H1 (cell line): Measurements from ENCODE around the gene PGA5. TPM values are rescaled to one million over a fixed set of nuclear protein-coding genes. Genes with fewer than 3 reads are reported as not detected.
"Not testable (repeated sequence)": the region's sequence is repeated elsewhere in the genome, so short reads cannot be mapped to it uniquely, and the experiment has no call there.

Experiments
- CTCF ChIA-PET: fragments of 300-600 bp; sonication (Branson Sonifier 250); formaldehyde crosslinking; loops from one replicate; lab custom pipeline; 2021; ENCODE audit not compliant: partially characterized antibody; lab: Charles Lee
- POLR2A ChIA-PET: fragments of 300-600 bp; sonication (Branson Sonifier 250); formaldehyde crosslinking; loops from one replicate; lab custom pipeline; 2021; ENCODE audit warnings: inconsistent platforms; ENCODE audit not compliant: partially characterized antibody; lab: Charles Lee
- DNase-seq, 2 experiments: peaks; one replicate each; pipeline versions ENCODE4 v3.0.0 to v3.0.0-alpha.2; 2010 to 2022; ENCODE audit warnings: low spot score in 2 of 2, low read depth in 1 of 2, mixed read lengths in 1 of 2
- FAIRE-seq: peaks from 2 replicates; lab custom pipeline; 2011; peaks lifted over from hg19 to GRCh38; lab: Jason Lieb, UNC
- H2AFZ ChIP-seq: 2 replicates; pipeline ENCODE4 v1.8.1; 2012; ENCODE audit warnings: low read length, inconsistent platforms
- H2AK5ac ChIP-seq: 2 replicates; pipeline ENCODE4 v1.6.1; 2013; ENCODE audit warnings: low read depth, low read length
- H2BK120ac ChIP-seq: replicated peaks from 2 replicates; pipeline ENCODE3; 2013; ENCODE audit warnings: low read depth, low read length, inconsistent platforms
- H2BK12ac ChIP-seq: 2 replicates; pipeline ENCODE4 v1.6.1; 2013; ENCODE audit warnings: low read depth, low read length
- H2BK15ac ChIP-seq: 2 replicates; pipeline ENCODE4 v1.6.1; 2013; ENCODE audit warnings: low read length
- H2BK20ac ChIP-seq: 2 replicates; pipeline ENCODE4 v1.6.1; 2013; ENCODE audit warnings: low read length
- H2BK5ac ChIP-seq: 2 replicates; pipeline ENCODE4 v1.6.1; 2013; ENCODE audit warnings: low read depth, low read length
- H3K14ac ChIP-seq: 2 replicates; pipeline ENCODE4 v1.6.1; 2013; ENCODE audit warnings: inconsistent platforms; ENCODE audit not compliant: insufficient read length
- H3K18ac ChIP-seq: 2 replicates; pipeline ENCODE4 v1.6.1; 2013; ENCODE audit warnings: low read length; ENCODE audit errors: extremely low read depth
- H3K23ac ChIP-seq: 2 replicates; pipeline ENCODE4 v1.6.1; 2013; ENCODE audit warnings: inconsistent platforms; ENCODE audit not compliant: insufficient read length
- H3K23me2 ChIP-seq: 2 replicates; pipeline ENCODE4 v1.6.1; 2013; ENCODE audit warnings: low read depth, low read length
- H3K27ac ChIP-seq: 2 replicates; pipeline ENCODE4 v1.6.1; 2011; ENCODE audit warnings: low read depth, low read length, inconsistent platforms
- H3K27me3 ChIP-seq, 4 experiments: replicated peaks in 1 of 4; 1 replicate in 1 of 4; 2 replicates in 3 of 4; pipeline versions ENCODE4 v1.6.1 to v1.8.1; 2011 to 2013; ENCODE audit warnings: low read length in 3 of 4, mild to moderate bottlenecking in 3 of 4, inconsistent platforms in 2 of 4, mixed read lengths in 2 of 4, moderate library complexity in 1 of 4; ENCODE audit not compliant: control insufficient read depth in 3 of 4, insufficient read depth in 3 of 4; ENCODE audit errors: extremely low read depth in 1 of 4
- H3K36me3 ChIP-seq, 4 experiments: 2 replicates each; pipeline versions ENCODE4 v1.6.1 to v1.8.1; 2011 to 2013; ENCODE audit warnings: mild to moderate bottlenecking in 4 of 4, low read length in 3 of 4, moderate library complexity in 2 of 4, control low read depth in 1 of 4, inconsistent platforms in 1 of 4; ENCODE audit not compliant: insufficient read depth in 4 of 4, control insufficient read depth in 2 of 4
- H3K4ac ChIP-seq: replicated peaks from 2 replicates; pipeline ENCODE3; 2013; ENCODE audit warnings: low read length, low read depth, mixed read lengths, inconsistent platforms; ENCODE audit not compliant: insufficient read length
- H3K4me1 ChIP-seq, 4 experiments: replicated peaks in 1 of 4; 1 replicate in 1 of 4; 2 replicates in 3 of 4; pipeline versions ENCODE4 v1.6.1 to v1.8.1; 2011 to 2013; ENCODE audit warnings: low read length in 3 of 4, inconsistent platforms in 2 of 4, mixed read lengths in 1 of 4; ENCODE audit not compliant: insufficient read depth in 4 of 4, control insufficient read depth in 3 of 4
- H3K4me2 ChIP-seq, 2 experiments: 2 replicates each; pipeline versions ENCODE4 v1.6.1 to v1.8.1; 2011 to 2013; ENCODE audit warnings: low read depth in 2 of 2, low read length in 2 of 2, control low read depth in 1 of 2, inconsistent platforms in 1 of 2, mild to moderate bottlenecking in 1 of 2; ENCODE audit not compliant: insufficient read depth in 1 of 2
- H3K4me3 ChIP-seq, 4 experiments: fragments of 200-600, 300-600 bp in 1 of 4; sonication (generic), shearing (Covaris generic), sonication (Bioruptor Twin) in 1 of 4; 2 replicates each; pipeline versions ENCODE4 v1.5.1 to v1.8.1; 2011 to 2016; ENCODE audit warnings: low read length in 4 of 4, low read depth in 3 of 4, control low read depth in 2 of 4, inconsistent platforms in 2 of 4, mild to moderate bottlenecking in 2 of 4, mixed read lengths in 1 of 4, moderate library complexity in 1 of 4; ENCODE audit not compliant: insufficient read depth in 2 of 4; ENCODE audit errors: extremely low read depth in 1 of 4
- H3K56ac ChIP-seq: replicated peaks from 2 replicates; pipeline ENCODE3; 2013; ENCODE audit warnings: low read depth, mild to moderate bottlenecking, mixed read lengths, low read length, inconsistent platforms; ENCODE audit not compliant: insufficient read length
- H3K79me1 ChIP-seq: 2 replicates; pipeline ENCODE4 v1.6.1; 2013; ENCODE audit warnings: low read depth, low read length, control low read depth
- H3K79me2 ChIP-seq, 2 experiments: 2 replicates each; pipeline versions ENCODE4 v1.6.1 to v1.8.1; 2012 to 2013; ENCODE audit warnings: low read length in 2 of 2, mild to moderate bottlenecking in 2 of 2, inconsistent platforms in 1 of 2; ENCODE audit not compliant: insufficient read depth in 2 of 2, control insufficient read depth in 1 of 2
- H3K9ac ChIP-seq, 4 experiments: replicated peaks in 1 of 4; 1 replicate in 1 of 4; 2 replicates in 3 of 4; pipeline versions ENCODE4 v1.6.1 to v1.8.1; 2011 to 2013; ENCODE audit warnings: low read depth in 3 of 4, low read length in 3 of 4, control low read depth in 2 of 4, mild to moderate bottlenecking in 2 of 4, moderate library complexity in 2 of 4, inconsistent platforms in 1 of 4; ENCODE audit errors: extremely low read depth in 1 of 4
- H3K9me3 ChIP-seq, 2 experiments: 2 replicates each; pipeline versions ENCODE4 v1.6.1 to v1.8.1; 2012 to 2013; ENCODE audit warnings: mild to moderate bottlenecking in 2 of 2, moderate library complexity in 2 of 2, control low read depth in 1 of 2, inconsistent platforms in 1 of 2, low read depth in 1 of 2, low read length in 1 of 2, mixed read lengths in 1 of 2; ENCODE audit not compliant: insufficient read depth in 2 of 2
- H4K20me1 ChIP-seq, 2 experiments: replicated peaks in 1 of 2; 2 replicates each; pipeline versions ENCODE3 to v1.8.1; 2011 to 2013; ENCODE audit warnings: inconsistent platforms in 2 of 2, low read length in 2 of 2, mild to moderate bottlenecking in 1 of 2; ENCODE audit not compliant: insufficient read depth in 2 of 2, control insufficient read depth in 1 of 2
- H4K5ac ChIP-seq: 2 replicates; pipeline ENCODE4 v1.6.1; 2013; ENCODE audit warnings: low read length, low read depth, mixed read lengths, inconsistent platforms; ENCODE audit not compliant: insufficient read length
- H4K8ac ChIP-seq: 2 replicates; pipeline ENCODE4 v1.8.0; 2013; ENCODE audit warnings: mild to moderate bottlenecking, moderate library complexity, low read length, inconsistent platforms; ENCODE audit not compliant: insufficient read depth; ENCODE audit errors: extremely low read depth
- H4K91ac ChIP-seq: replicated peaks from 2 replicates; pipeline ENCODE3; 2013; ENCODE audit warnings: low read length, mixed read lengths, inconsistent platforms; ENCODE audit not compliant: insufficient read length
- WGBS, 2 experiments: shearing (Covaris generic) in 1 of 2; methylation state at CpG; one replicate each; pipeline versions ENCODE4 v1.1.6 to v1.1.7; 2013 to 2015; ENCODE audit warnings: low lambda C conversion rate in 2 of 2, mixed read lengths in 2 of 2, inconsistent platforms in 1 of 2, low coverage in 1 of 2, missing lambda C conversion rate in 1 of 2; ENCODE audit not compliant: insufficient replicate concordance in 2 of 2, insufficient coverage in 1 of 2, insufficient read length in 1 of 2; ENCODE audit errors: extremely low coverage in 1 of 2, missing lambda C conversion rate in 1 of 2; 5-methylcytosine and 5-hydroxymethylcytosine counted together
- polyA plus RNA-seq, 7 experiments: library from polyadenylated mRNA; depleted of rRNA in 3 of 7; stranded (reverse) in 5 of 7; unstranded in 2 of 7; fragments of >200 nt in 5 of 7; fragments of 200-250 nt in 2 of 7; gene quantifications; 1 replicate in 5 of 7; 2 replicates in 1 of 7; 4 replicates in 1 of 7; pipeline versions ENCODE4 v1.2.1 to v1.2.3, GENCODE V29; 2011 to 2013; ENCODE audit warnings: missing spikeins in 2 of 7, mixed read lengths in 2 of 7
- total RNA-seq: library from RNA; stranded (reverse); fragmentation: NEBNext Ultra II Directional; extraction: Animal tissue kit (Norgen Biotek cat#: 25700); gene quantifications from 2 replicates; pipeline ENCODE4 v1.2.1, GENCODE V29; 2021

PGA5 gene
- total and polyA plus RNA-seq, 2 of the 8 experiments (the other 6 are each of a cell fraction or from before 2014, with no cell fraction given): 0.67 to 2.0 TPM

- H2BK5ac ChIP-seq, H3K56ac ChIP-seq, H3K27ac ChIP-seq, H3K4me2 ChIP-seq, H3K23me2 ChIP-seq, H3K4ac ChIP-seq, H2AFZ ChIP-seq, H2AK5ac ChIP-seq, H3K4me3 ChIP-seq, H4K8ac ChIP-seq, H3K18ac ChIP-seq, CTCF ChIA-PET, H2BK15ac ChIP-seq, H3K27me3 ChIP-seq, FAIRE-seq, H4K20me1 ChIP-seq, H4K5ac ChIP-seq, H2BK20ac ChIP-seq, H2BK120ac ChIP-seq, H3K14ac ChIP-seq, POLR2A ChIA-PET, H3K9me3 ChIP-seq, H3K23ac ChIP-seq, H3K79me2 ChIP-seq, H4K91ac ChIP-seq, H3K4me1 ChIP-seq, H3K9ac ChIP-seq, H3K36me3 ChIP-seq, H3K79me1 ChIP-seq, DNase-seq, H2BK12ac ChIP-seq: not testable (repeated sequence)
- no CpG with 5 or more reads among the region's 6 CpGs for WGBS, 2 experiments
These were observed 11.5 kb upstream of the PGA5 start for GRCh38 chr11:61229458-61229857.

- H2BK5ac ChIP-seq, H3K27ac ChIP-seq, H3K79me2 ChIP-seq, H3K56ac ChIP-seq, H3K4ac ChIP-seq, H2BK120ac ChIP-seq, H3K27me3 ChIP-seq, H4K5ac ChIP-seq, H3K14ac ChIP-seq, H3K4me1 ChIP-seq, FAIRE-seq, H3K4me3 ChIP-seq, DNase-seq, H2BK20ac ChIP-seq, H2BK12ac ChIP-seq, H4K8ac ChIP-seq, H2AK5ac ChIP-seq, H4K20me1 ChIP-seq, H2BK15ac ChIP-seq, H3K4me2 ChIP-seq, H3K9me3 ChIP-seq, H3K79me1 ChIP-seq, H4K91ac ChIP-seq, H3K9ac ChIP-seq, CTCF ChIA-PET, H3K23me2 ChIP-seq, H3K18ac ChIP-seq, H3K23ac ChIP-seq, H3K36me3 ChIP-seq, POLR2A ChIA-PET, H2AFZ ChIP-seq: not testable (repeated sequence)
- no CpG with 5 or more reads among the region's 15 CpGs for WGBS, 2 experiments
These were observed 9.9 kb upstream of the PGA5 start for GRCh38 chr11:61231033-61231432.
